GM12891 (cell line): ENCODE data around the gene RAB9A.

Source experiments
- POLR2AphosphoS5 ChIP-seq: IDR thresholded peaks from 2 replicates; pipeline ENCODE4 v1.6.1; 2011; ENCODE audit warnings: low read depth, low read length, control low read depth
- SPI1 ChIP-seq: IDR thresholded peaks from 2 replicates; pipeline ENCODE4 v1.6.1; 2011; ENCODE audit warnings: low read depth, low read length, control low read depth
- TAF1 ChIP-seq: IDR thresholded peaks from 2 replicates; pipeline ENCODE4 v1.6.1; 2011; ENCODE audit warnings: low read depth, low read length, control low read depth

DNA sequence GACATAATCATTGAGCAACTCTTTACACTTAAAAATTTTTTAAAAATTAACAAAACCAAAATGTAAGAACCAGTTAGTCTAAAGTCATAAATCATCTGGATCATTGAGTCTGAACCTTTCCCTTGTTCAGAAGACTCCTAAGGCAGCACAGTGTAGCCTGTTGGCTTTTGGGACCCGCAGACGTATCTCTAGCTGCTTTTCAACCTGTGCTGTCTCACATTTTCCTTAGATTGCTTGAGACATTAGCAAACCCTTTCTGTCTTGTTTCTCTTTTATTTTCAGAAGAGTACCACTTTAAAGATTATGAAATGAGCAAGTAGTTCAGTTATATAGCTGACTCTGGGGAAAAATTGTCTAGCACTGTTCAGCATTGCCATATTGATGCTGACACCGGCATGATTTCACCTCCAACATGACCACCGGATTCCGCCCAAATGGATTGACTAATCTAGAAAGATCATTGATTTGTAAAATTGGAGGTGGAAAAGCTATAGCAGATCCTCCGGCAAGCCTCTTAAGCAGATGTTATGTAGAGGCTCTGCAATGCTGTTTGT is 27.1 kb upstream of the RAB9A start:
- TF ChIP-seq POLR2AphosphoS5 (no peak), SPI1 (no peak), TAF1 (no peak)
